ENCODE measurements around the gene MAGEL2.

The MAGEL2 gene

DNA sequence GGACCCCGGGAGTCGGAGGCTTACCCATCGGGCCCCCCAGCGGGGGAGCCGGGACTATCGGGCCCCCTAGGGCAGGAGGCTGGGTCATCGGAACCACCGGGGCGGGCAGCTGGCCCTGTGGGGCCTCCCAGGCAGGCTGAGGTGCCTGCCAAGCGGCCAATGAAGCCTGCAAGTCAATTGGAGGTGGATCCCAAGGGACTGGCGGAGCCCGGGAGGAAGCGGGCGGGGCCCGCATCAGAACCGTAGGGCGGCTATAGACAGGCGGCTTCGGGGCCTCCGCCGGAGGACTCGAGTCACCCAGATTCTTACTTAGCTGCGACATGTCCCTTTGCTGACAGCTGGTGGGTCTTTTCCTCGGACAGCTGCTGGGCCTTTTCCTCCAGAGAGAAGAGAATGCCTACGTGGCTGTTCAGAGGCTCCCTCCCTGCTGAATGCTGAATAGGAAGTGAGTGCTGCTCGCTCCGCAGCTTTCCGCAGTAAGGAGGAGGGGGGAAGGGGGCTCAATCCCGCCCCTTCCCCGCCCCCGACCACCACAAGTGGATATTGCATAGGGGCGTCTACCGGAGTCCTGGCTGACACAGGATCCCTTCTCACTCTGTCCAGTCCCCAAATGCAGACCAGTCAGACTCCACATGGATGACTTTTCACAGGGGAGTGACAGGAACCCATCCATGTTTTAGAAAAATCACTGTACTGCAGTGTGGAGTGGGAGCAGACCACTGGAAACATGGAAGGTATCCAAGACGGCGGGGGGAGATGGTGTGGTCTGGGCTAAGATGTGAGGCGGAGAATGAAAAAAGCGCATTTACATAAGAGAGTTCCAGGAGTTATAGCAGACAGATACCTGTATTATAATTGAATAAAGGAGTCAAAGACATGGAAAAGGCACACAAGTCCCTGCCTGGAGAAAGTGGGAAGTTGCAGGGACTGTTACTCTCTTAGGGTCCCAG is at the start of gene MAGEL2:
TSS of gene MAGEL2 (minus strand) at position 447 of the 950 bp plus-strand sequence. CDS start at position 322, 125 bp downstream.
- peak; percentile 34 for DNase-seq (ENCODE audit: low spot score)

DNA sequence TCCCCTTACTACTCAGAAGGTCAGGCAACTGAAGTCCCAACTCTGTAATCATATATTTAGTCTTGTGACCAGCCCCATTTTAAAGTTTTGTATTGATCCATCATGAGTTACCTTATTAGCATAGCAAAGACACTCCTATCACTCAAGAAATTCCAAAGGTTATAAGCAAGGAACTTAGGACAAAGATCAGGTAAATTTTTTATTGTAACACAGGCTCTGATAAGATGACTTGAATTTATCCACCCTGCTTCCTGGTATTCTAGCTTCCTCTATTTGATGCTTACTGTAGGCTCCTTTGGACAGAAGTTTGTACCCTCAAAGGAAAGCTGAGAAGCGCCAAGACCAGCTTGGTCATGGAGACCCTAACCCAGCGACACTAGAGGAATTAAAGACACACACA is 47.6 kb upstream of the MAGEL2 start:
- no peak for DNase-seq (ENCODE audit: low spot score)

DNA sequence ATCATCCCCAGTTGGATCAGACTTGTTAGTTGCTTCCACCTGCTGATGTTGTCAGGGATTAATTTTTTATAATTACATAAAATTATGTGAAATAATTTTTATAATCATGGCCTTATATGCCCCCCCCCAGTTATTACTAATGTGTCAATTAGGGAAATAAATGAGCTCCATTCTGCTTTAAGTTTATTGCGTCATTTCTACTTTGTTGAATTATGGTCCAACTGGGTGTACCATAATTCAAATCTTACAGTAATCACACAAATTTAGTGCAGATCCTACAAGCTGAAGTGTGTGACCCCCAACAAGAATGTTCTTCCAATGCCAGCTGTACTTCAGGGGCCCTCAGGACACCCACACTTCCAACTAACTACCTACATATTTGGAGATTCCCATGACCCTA is 46.9 kb upstream of the MAGEL2 start:
- DNase-seq (ENCODE audit: low spot score), result no peak

DNA sequence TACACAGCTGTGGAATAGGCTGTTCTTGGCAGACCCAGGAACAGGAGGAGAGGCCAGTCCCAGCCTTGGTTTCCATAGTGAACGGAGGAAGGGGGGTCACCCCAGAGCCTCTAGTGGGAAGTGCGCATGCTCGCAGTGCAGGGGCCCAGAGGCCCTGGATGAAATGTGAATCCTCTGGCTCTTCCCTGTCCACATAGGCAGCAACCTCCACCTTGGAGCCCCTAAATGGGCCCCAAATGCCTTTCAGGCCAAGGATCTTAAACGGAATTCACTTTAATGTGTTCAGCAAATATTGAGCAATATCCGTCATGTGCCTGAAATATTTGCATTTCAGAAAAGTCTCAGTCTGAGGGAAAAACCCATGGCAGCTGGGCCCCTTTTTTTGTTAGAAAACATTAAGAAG is 42.8 kb upstream of the MAGEL2 start:
- peak; percentile 79 for DNase-seq (ENCODE audit: low spot score)

DNA sequence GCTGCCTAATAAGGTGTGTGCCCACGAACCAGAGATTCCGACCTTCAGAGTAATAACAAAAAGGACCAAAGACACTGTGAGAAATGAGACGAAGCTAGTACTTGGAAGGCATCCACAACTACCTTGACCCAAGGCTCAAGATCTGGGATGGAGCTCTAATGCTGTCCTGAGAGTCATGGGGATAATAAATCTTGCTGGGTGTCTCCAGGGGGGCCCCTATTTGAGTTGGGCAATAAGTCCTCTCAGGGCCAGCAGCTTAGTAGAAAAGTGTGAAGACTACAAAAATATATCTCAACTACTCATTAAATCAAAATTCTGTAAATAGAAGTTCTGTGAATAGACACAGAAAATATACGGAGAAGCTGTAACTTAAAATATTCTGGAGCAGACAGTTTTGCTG is 42.3 kb upstream of the MAGEL2 start:
- DNase-seq (ENCODE audit: low spot score), result no peak

DNA sequence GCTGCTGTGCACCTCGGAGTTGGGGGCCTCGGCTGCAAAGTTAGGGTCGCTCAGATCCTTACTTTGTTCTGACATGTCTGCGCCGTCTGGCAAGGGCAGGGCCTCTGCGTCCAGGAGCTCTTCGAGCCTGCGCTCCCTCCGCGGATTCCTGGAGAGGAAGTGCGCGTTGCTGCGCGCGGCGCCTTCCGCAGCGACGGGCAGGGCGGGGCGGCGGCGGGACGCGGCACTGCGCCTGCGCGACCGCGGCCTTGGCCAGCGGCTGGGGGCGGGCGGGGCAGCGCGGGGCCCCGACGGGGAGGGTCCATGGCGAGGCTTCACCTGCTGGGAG is 39.4 kb upstream of the MAGEL2 start, which contains the start of gene NDN:
TSS of gene NDN (minus strand) at position 163 of the 328 bp plus-strand sequence. CDS start at position 75, 88 bp downstream.
- DNase-seq (ENCODE audit: low spot score), result peak; percentile 55

DNA sequence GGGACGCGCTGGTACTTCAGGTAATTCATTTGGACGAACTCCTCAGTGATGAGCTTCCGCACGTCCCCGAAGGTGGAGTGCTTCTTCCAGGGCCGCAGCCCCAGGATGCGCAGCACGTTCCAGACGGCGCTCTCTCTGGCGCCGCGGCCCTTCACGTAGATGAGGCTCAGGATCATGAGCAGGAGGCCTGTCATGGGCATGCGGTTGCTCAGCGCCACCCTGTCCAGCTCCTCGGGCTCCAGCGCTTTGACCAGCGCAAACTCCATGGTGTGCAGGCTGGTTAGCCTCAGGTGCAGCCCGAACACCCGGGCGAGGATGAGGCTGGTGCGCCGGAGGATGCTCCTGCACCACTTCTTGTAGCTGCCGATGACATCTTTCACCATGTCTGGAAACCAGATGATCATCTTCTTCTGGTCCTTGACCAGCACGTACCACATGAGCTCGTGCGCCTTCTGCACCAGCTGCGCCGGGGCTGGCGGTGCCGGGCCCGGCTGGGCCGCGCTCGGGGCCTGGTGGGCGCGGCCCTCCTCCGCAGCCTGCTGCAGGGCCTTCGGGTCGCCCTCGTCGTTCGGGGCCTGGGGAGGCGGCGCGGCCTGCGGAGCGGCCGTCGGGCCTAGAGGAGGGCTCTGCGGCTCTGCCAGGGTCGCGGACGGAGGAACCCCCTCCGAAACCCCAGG is 38.9 kb upstream of the MAGEL2 start:
- no peak for DNase-seq (ENCODE audit: low spot score)

DNA sequence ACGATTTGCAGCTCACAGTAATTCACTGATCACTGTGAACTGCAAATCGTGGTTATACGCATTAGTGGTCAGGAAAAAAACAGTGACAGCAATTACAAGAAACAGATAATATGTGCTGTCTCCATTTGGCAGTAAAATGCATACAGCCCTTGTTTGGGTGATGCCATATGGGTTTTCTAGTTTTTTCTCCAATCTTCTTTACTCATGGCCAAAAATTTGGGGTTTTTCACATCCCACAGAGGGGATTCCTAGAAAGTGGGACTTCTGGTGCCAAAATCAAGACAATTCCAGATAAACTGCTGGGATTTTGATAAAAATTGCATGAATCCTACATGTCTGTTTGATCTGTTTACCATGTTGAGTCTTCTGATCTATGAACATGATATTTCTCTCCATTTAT is 23.8 kb upstream of the MAGEL2 start:
- no peak for DNase-seq (ENCODE audit: low spot score)

DNA sequence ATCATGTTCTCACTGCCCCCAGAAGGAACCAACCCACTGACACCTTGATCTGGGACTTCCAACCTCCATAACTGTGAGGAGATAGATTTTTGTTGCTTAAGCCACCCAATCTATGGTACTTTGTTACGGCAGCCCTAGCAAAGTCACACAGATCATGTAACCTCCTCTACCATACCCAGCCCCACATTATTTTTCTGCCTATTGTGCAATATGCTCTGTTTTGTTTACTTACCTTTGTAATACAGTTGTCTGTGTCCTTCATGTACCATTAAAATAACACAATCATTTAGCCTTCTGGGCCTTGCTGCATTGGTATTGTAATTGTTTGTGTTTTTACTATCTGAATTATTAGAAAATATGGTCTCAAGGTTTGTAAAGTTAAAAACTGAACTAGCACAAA is 23.3 kb upstream of the MAGEL2 start:
- no peak for DNase-seq (ENCODE audit: low spot score)

DNA sequence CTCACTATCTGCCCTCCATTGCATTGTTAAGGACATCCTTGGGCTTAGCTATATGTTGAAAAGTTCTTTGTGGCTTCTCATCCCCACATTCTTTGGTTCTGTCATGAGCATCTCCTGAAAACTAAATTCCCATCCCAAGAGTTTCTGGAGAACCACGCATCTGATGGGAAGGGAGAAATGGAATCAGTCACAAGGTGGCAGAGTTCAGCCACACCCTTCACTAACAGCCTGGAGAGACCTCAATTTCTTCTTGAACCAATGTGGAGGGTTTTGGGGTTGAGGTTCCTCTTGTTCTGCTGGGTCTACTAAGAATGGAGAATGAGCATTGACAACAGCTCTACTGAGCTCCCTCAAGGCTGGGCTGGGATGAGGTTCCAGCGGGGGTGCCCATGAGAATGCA is 15.6 kb upstream of the MAGEL2 start:
- no peak for DNase-seq (ENCODE audit: low spot score)

DNA sequence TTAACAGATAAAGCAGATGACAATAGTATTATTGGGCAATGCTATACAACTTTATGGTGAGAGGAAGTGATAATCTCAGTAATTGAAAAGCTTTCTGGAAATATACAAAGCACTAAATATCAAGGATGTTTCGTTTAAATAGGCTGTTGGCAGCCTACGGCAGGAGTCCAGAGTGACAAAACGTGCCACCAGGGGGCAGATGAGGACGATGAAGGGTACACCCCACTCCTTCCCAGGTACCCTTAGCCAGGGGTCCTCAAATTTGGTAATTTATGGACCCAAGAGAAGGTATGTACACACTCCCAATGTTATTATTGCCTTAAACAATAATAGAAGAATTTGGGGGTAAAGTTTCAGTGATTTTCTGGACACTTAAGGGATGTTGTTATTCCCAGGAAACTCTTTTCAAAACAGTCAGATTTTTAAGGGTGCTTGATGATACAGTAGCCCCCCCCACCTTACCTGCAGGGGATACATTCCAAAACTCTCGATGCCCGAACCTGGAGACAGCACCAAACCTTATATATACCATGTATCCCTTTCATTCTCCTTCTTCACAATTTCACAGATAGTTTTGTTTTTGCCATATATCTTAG is 1.4 kb upstream of the MAGEL2 start:
- DNase-seq (ENCODE audit: low spot score), result peak; percentile 53

DNA sequence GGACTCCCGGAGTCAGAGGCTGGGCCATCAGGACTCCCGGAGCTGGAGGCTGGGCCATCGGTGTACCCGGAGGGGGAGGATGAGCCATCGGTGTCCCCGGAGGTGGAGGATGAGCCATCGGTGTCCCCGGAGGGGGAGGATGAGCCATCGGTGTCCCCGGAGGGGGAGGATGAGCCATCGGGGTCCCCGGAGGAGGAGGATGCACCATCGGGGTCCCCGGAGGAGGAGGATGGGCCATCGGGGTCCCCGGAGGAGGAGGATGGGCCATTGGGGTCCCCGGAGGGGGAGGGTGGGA is 719 bp downstream of the MAGEL2 start:
- no peak for DNase-seq (ENCODE audit: low spot score)

DNA sequence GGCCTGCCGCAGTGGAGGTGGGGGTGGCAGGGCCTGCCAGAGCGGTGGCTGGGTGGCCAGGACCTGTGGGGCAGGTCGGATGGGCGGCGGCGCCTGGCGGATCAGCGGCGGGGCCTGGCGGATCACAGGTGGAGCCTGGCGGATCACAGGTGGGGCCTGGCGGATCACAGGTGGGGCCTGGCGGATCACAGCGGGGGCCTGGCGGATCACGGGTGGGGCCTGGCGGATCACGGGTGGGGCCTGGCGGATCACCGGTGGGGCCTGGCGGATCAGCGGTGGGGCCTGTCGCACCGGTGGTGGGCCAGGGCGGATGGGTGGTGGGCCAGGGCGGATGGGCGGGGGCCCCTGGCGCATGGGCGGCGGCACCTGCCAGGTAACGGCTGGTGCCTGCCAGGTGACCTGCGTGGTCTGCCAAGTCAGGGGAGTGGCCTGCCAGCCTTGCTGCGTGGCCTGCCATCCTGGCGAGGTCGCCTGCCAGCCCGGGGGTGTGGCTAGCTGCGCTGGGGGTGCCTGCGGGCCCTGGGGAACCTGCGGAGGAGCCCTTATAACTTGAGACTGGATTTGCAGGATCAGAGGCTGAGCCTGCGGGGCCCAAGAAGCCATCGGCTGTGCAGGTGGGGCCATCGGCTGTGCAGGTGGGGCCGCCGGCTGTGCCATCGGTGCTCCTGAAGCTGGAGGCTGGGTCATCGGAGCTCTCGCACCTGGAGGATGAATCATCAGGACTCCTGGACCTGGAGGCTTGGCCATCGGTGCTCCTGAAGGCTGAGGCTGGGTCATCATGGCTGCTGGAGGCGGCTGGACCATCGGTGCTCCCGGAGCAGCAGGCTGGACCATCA is 1.3 kb downstream of the MAGEL2 start:
- DNase-seq (ENCODE audit: low spot score), result no peak

DNA sequence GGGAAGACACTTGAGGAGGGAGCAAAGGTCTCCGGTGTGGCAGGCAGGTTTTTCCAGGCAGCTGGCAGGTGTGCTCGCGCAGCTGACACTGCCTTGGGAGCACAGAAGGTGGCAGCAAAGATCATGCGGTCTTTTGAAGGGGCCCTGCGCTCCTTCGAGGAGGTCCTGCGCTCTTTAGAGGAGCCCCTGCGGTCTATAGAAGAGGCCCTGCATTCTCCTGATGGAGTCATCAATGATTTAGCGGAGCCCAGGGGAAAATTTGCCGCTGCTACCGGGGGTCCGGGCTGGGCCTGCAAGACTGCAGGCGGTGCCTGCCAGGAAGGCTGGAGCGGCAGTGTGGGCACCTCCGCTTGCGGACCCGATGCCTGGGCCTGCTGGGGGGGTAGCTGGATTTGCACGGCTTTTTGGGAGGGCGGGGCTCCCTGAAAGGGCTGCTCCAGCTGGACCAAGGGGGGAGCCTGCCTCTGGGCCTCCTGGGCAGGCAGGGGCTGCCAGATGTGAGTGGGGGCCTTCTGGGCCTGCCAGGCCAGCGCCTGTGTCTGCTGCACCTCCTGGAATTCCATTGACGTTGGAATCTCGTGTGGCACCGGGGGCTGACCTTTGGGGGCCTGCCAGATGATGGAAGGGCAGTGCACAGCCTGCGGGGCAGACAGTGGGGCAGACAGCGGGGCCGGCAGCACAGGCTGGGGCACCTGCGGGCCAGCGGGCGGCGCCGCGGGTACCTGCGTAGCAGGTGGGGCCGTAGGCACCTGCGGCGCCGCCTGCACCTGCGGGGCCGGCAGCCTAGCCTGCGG is 2.1 kb downstream of the MAGEL2 start:
- no peak for DNase-seq (ENCODE audit: low spot score)

DNA sequence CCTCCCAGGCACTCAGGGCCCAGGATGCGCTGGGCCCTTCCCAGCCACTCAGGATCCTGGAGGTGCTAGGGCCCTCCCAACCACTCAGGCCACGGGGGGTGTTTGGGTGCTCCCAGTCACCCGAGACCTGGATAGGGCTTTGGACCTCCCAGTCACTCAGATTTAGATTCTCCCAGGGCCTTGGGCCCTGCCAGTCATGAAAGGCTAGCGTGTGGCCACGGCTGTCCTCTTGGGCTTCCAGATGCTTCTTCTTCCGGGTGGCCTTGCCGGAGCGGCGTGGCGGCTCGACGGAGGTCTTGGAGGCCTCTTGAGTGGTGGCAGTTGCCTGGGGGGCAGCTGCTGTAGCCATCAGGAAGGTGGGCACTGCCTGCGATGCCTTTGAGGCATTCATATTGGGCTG is 2.8 kb downstream of the MAGEL2 start:
- DNase-seq (ENCODE audit: low spot score), result no peak

DNA sequence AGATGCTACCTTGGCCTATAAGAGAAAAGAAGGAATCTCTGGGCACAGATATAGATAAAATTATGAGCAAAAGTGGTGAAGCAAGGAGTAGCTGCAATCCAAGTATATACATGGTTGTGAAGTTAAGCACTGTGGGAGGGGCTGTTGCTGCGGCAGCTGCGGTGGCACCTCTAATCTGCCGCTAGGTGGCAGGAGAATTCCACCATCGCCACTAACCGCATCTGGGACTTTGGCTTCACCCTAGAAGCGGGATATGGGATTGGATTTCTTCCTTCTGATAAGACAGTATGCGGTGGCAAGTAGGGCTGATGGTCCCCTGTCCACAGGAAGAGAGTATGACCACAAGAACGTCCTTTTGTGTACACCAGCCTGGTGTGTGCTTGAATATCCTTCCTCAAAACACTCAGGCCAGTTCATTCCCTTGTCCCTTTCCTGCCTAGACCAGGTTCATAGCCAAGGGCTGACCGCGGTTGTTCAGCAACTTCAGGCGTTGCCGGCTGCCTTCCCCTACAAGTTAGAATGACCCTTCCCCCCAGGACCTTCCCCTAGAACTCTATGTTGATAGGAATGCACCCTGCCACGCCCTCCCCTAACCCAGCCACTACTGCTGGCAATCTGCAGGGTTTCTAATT is 5.1 kb downstream of the MAGEL2 start:
- peak; percentile 83 for DNase-seq (ENCODE audit: low spot score)

DNA sequence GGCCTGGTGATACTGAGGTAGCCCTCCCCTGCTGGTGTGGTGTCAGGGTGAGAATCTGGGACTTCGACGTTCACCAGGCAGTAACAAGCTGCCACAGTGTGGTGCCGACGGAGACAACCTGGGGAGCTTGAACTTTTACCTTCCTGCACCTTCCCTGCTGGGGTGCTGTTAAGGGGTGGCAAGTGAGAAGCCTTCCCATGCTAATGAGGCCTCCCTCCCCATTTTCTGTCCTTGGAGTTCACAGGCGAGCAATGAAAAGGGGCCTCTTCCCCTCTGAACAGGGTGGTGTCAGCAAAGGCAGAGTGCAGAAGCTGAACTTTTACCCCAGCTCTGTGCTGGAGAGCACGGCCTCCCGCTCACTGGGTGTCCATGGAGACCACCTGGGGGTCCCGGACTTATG is 13.5 kb downstream of the MAGEL2 start:
- DNase-seq (ENCODE audit: low spot score), result no peak

DNA sequence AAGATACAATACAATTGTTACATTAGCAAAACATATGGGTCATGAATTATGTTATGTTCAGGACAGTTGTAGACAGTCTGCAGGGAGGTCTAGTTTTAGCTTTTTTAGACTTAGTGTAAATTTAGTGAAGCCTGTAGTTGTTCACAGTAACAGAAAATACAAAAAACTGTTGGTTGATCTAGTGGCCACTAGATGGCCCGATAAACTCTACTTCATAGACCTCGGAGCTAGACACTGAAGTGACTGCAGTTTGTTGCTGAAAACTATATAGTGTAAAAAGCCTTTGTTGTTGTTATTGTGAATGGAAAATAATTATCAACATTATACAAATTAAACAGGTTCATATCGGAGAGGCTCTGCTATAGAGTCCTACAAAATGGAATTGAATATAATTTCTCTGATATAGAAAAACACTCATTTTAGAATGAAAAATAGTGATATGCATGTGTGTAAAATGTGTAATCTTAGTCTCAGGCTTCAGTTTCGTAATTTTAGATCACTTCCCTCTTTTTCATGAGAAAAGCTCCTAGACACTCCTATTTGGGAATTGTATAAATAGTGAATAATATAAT is 18.3 kb downstream of the MAGEL2 start:
- DNase-seq (ENCODE audit: low spot score), result peak; percentile 29

DNA sequence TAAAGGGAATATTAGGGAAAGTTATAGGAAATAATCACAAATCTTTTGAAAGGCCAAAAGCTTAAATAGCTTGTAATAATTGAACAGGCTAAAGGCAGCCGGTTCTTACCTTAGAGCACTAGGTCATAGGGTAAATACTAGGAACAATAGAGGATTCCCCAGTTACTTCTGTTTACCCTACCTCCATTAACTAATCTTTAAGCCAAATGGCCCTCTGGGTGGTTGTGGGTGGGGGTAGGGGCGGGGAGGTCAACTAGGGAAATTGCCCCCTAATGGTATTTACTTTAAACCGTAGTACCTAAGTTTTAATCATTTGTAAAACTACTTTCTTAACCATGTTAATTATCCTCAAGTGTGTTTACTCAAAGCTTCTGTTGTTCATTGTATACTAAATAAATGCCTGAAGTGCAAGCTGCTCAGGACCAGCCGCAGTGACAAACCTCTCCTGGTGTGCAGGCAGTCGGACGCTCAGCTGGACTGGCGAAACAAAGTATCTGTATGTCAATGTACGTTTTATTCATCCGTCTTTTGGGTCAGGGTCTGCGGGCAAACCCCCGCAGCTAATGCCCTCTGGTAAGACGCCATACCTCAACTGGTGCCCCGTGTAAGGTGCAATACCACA is 18.9 kb downstream of the MAGEL2 start:
- DNase-seq (ENCODE audit: low spot score), result no peak

DNA sequence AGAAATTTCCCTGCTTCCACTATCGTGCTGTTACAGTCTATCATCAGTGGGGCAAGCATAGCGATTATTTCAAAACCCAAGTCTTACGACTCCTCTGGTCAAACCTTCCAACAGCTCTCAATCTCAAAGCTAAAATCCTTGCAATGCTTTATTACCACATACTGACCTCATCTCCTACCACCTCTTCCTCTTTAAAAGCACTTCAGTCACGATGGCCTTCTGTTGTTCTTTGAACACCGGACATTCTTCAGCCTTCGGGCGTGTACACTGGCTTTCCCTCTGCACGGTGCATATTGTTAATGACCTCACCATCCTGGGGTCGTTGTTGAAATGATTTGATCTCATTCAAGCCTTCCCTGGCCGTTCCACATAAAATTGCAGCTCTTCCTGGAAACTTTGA is 31.1 kb downstream of the MAGEL2 start:
- no peak for DNase-seq (ENCODE audit: low spot score)

Data from Ammon's horn (tissue), 1 donor.